ENCODE measurements around the gene ATP2A2. TPM values are rescaled to one million over a fixed set of nuclear protein-coding genes. Genes with fewer than 3 reads are reported as not detected.
"Not testable (repeated sequence)": the region's sequence is repeated elsewhere in the genome, so short reads cannot be mapped to it uniquely, and the experiment has no call there.

Gene ATP2A2
- total RNA-seq, 2 experiments from 2014 or later: 130 to 132 TPM

GRCh38 chr12:110373962-110374611 lies 93.0 kb downstream of the ATP2A2 start:
- peaks cover 52% of the 10 kb centered on the region for H3K36me3 Mint-ChIP-seq (ENCODE audit: low read depth)
- ChIA-PET CTCF (no interaction called here), POLR2A (interaction anchor here (1.0 kb wide), 1 partner anchor 71 kb away, joined by 3 read pairs; no protein-coding TSS in a partner anchor)
- ATAC-seq: no peak
- no peak overlapping the region for H3K27ac Mint-ChIP-seq
- DNase-seq: no peak
- H3K9me3 Mint-ChIP-seq (ENCODE audit: insufficient read depth): no peaks in the 10 kb centered on the region
- no peaks in the 10 kb centered on the region for H3K27me3 Mint-ChIP-seq (ENCODE audit: low read depth)
- H3K4me1 Mint-ChIP-seq (ENCODE audit: low read depth): no peaks in the 10 kb centered on the region
- H3K4me3 Mint-ChIP-seq: no peak overlapping the region

GRCh38 chr12:110378131-110378790 lies 97.2 kb downstream of the ATP2A2 start:
- not testable (repeated sequence) for H3K27me3 Mint-ChIP-seq (ENCODE audit: low read depth); DNase-seq; H3K27ac Mint-ChIP-seq; H3K4me1 Mint-ChIP-seq (ENCODE audit: low read depth); H3K4me3 Mint-ChIP-seq; H3K9me3 Mint-ChIP-seq (ENCODE audit: insufficient read depth); ATAC-seq
- CTCF ChIA-PET: interaction anchor here (2.0 kb wide), 1 partner anchor 11 kb away, joined by 5 read pairs; no protein-coding TSS in a partner anchor
- H3K36me3 Mint-ChIP-seq (ENCODE audit: low read depth): peaks cover 69% of the 10 kb centered on the region
- POLR2A ChIA-PET: interaction anchor here (1.3 kb wide), 1 partner anchor 20 kb away, joined by 3 read pairs; no protein-coding TSS in a partner anchor

GRCh38 chr12:110379197-110379596 lies 98.2 kb downstream of the ATP2A2 start:
- Mint-ChIP-seq H3K4me1 (ENCODE audit: low read depth) (no peaks in the 10 kb centered on the region), H3K27me3 (ENCODE audit: low read depth) (no peaks in the 10 kb centered on the region), H3K9me3 (ENCODE audit: insufficient read depth) (no peaks in the 10 kb centered on the region), H3K36me3 (ENCODE audit: low read depth) (peaks cover 65% of the 10 kb centered on the region), H3K4me3 (no peak overlapping the region), H3K27ac (no peak overlapping the region)
- POLR2A ChIA-PET: interaction anchor here (0.6 to 1.1 kb wide), 3 partner anchors 26 to 150 kb away, joined by 3 to 4 read pairs (median 4); no protein-coding TSS in a partner anchor
- DNase-seq (no peak), ATAC-seq (no peak)
- CTCF ChIA-PET: no interaction called here

GRCh38 chr12:110379631-110380030 lies 98.6 kb downstream of the ATP2A2 start:
- Mint-ChIP-seq H3K4me3 (no peak overlapping the region), H3K4me1 (ENCODE audit: low read depth) (peaks cover 2% of the 10 kb centered on the region), H3K27ac (no peak overlapping the region), H3K27me3 (ENCODE audit: low read depth) (no peaks in the 10 kb centered on the region), H3K9me3 (ENCODE audit: insufficient read depth) (no peaks in the 10 kb centered on the region), H3K36me3 (ENCODE audit: low read depth) (peaks cover 63% of the 10 kb centered on the region)
- ChIA-PET CTCF (no interaction called here), POLR2A (interaction anchor here (0.5 to 1.1 kb wide), 4 partner anchors 26 to 908 kb away, joined by 3 to 4 read pairs (median 4); no protein-coding TSS in a partner anchor)
- ATAC-seq (no peak), DNase-seq (no peak)

- Mint-ChIP-seq H3K27ac (no peak overlapping the region), H3K27me3 (ENCODE audit: low read depth) (no peaks in the 10 kb centered on the region), H3K36me3 (ENCODE audit: low read depth) (peaks cover 66% of the 10 kb centered on the region), H3K9me3 (ENCODE audit: insufficient read depth) (no peaks in the 10 kb centered on the region), H3K4me3 (no peak overlapping the region), H3K4me1 (ENCODE audit: low read depth) (peaks cover 7% of the 10 kb centered on the region)
- DNase-seq (no peak), ATAC-seq (no peak)
- ChIA-PET POLR2A (no interaction called here), CTCF (no interaction called here)
Measured at GRCh38 chr12:110382683-110383082, 101.6 kb downstream of the ATP2A2 start.

Other genes starting within 250 kb of the ATP2A2 start
- 10 to 100 TPM; 15.5 to 16.2 TPM for gene C12orf76, start 232.7 kb upstream of the ATP2A2 start, total RNA-seq
- 1 to 10 TPM; 1.5 to 2.1 TPM for gene IFT81, start 156.9 kb upstream of the ATP2A2 start, total RNA-seq
- gene ANAPC7, start 122.5 kb downstream of the ATP2A2 start, total RNA-seq: 10 to 100 TPM; 53.0 to 64.3 TPM
- gene ARPC3, start 169.1 kb downstream of the ATP2A2 start, total RNA-seq: 100 to 1,000 TPM; 437 to 458 TPM
- 10 to 100 TPM; 26.2 to 33.0 TPM for gene GPN3, start 187.0 kb downstream of the ATP2A2 start, total RNA-seq
- gene FAM216A, start 187.6 kb downstream of the ATP2A2 start, total RNA-seq: 10 to 100 TPM; 20.5 to 22.9 TPM
- 100 to 1,000 TPM; 126 to 128 TPM for gene VPS29, start 220.9 kb downstream of the ATP2A2 start, total RNA-seq
- gene RAD9B, start 221.1 kb downstream of the ATP2A2 start, total RNA-seq: 1 to 10 TPM in 1 of 2 experiments, under 1 TPM in 1; 0.68 to 2.3 TPM